Neural progenitor cell (in vitro differentiated cells): ENCODE results near the gene VIL1. TPM values are rescaled to one million over a fixed set of nuclear protein-coding genes. Genes with fewer than 3 reads are reported as not detected.

Experiments
- DNase-seq: peaks from one replicate; pipeline ENCODE4 v3.0.0-alpha.2; 2016; ENCODE audit warnings: low spot score
- H2AFZ ChIP-seq: fragments of 200-600 bp; sonication (generic); replicated peaks from 2 replicates; pipeline ENCODE4 v1.6.1; 2016; ENCODE audit warnings: antibody characterized with exemption
- H3F3A ChIP-seq: fragments of 200-600 bp; sonication (generic); 2 replicates; pipeline ENCODE4 v1.6.1; 2016; ENCODE audit warnings: antibody characterized with exemption, low read depth
- H3K27ac ChIP-seq: fragments of 200-600 bp; sonication (generic); 2 replicates; pipeline ENCODE4 v1.5.1; 2016; ENCODE audit warnings: mild to moderate bottlenecking
- H3K27me3 ChIP-seq: fragments of 200-600 bp; sonication (generic); 2 replicates; pipeline ENCODE4 v1.6.1; 2016; ENCODE audit warnings: mild to moderate bottlenecking, moderate library complexity
- H3K36me3 ChIP-seq: fragments of 200-600 bp; sonication (generic); 2 replicates; pipeline ENCODE4 v1.5.1; 2016
- H3K4me1 ChIP-seq: fragments of 200-600 bp; sonication (generic); 2 replicates; pipeline ENCODE4 v1.6.1; 2016; ENCODE audit warnings: mixed run types
- H3K4me2 ChIP-seq: fragments of 200-600 bp; sonication (generic); 2 replicates; pipeline ENCODE4 v1.6.1; 2016
- H3K4me3 ChIP-seq: fragments of 200-600 bp; sonication (generic); 2 replicates; pipeline ENCODE4 v1.5.1; 2016
- H3K79me2 ChIP-seq: fragments of 200-600 bp; sonication (generic); 2 replicates; pipeline ENCODE4 v1.6.1; 2016; ENCODE audit warnings: low read depth
- H3K9ac ChIP-seq: fragments of 200-600 bp; sonication (generic); 2 replicates; pipeline ENCODE4 v1.6.1; 2016
- H3K9me3 ChIP-seq: fragments of 200-600 bp; sonication (generic); 2 replicates; pipeline ENCODE4 v1.5.1; 2016; ENCODE audit warnings: low read depth
- H4K20me1 ChIP-seq: fragments of 200-600 bp; sonication (generic); 2 replicates; pipeline ENCODE4 v1.6.1; 2016; ENCODE audit warnings: low read depth
- H3K27ac Mint-ChIP-seq: 3 replicates; pipeline ENCODE4 v1.8.0; 2021; ENCODE audit warnings: mixed read lengths
- H3K27me3 Mint-ChIP-seq: 2 replicates; pipeline ENCODE4 v1.8.0; 2022; ENCODE audit warnings: low read depth, mild to moderate bottlenecking, inconsistent platforms, moderate library complexity, mixed read lengths; ENCODE audit not compliant: insufficient read depth
- H3K36me3 Mint-ChIP-seq: 3 replicates; pipeline ENCODE4 v1.8.0; 2021; ENCODE audit warnings: mixed read lengths
- H3K4me1 Mint-ChIP-seq: 3 replicates; pipeline ENCODE4 v1.8.0; 2021; ENCODE audit warnings: mixed read lengths
- H3K4me3 Mint-ChIP-seq: 3 replicates; pipeline ENCODE4 v1.8.0; 2021; ENCODE audit warnings: mild to moderate bottlenecking, moderate library complexity, mixed read lengths
- H3K9me3 Mint-ChIP-seq: 3 replicates; pipeline ENCODE4 v1.8.0; 2020; ENCODE audit warnings: mixed read lengths
- CTCF ChIP-seq: fragments of 200-600 bp; sonication (generic); IDR thresholded peaks from 2 replicates; pipeline ENCODE4 v1.5.1; 2017; ENCODE audit warnings: antibody characterized with exemption, mild to moderate bottlenecking
- EZH2 ChIP-seq: fragments of 200-600 bp; sonication (generic); IDR thresholded peaks from 2 replicates; pipeline ENCODE4 v1.6.1; 2017; ENCODE audit warnings: antibody characterized with exemption, mild to moderate bottlenecking, moderate library complexity
- EZH2phosphoT487 ChIP-seq: fragments of 200-600 bp; sonication (generic); IDR thresholded peaks from 2 replicates; pipeline ENCODE4 v1.6.1; 2017; ENCODE audit warnings: antibody characterized with exemption
- total RNA-seq: library from RNA; depleted of rRNA; stranded (reverse); fragments of >200 nt; gene quantifications from 2 replicates; pipeline ENCODE4 v1.2.3, GENCODE V29; 2015; ENCODE audit warnings: low replicate concordance

VIL1 gene
- total RNA-seq, 1 donor from 2014 or later: not detected

- no peak for DNase-seq
- Histone ChIP-seq H3K4me2 (no peak overlapping the region), H3K9me3 (no peaks in the 10 kb centered on the region), H2AFZ (no peak overlapping the region), H3K36me3 (peaks cover 17% of the 10 kb centered on the region), H3K4me1 (no peaks in the 10 kb centered on the region), H3K27me3 (no peaks in the 10 kb centered on the region), H4K20me1 (no peaks in the 10 kb centered on the region), H3K27ac (no peak overlapping the region), H3K4me3 (no peak overlapping the region), H3K79me2 (no peaks in the 10 kb centered on the region), H3K9ac (no peak overlapping the region), H3F3A (peaks cover 5% of the 10 kb centered on the region)
- Mint-ChIP-seq H3K4me1 (no peaks in the 10 kb centered on the region), H3K4me3 (no peak overlapping the region), H3K27ac (no peak overlapping the region), H3K9me3 (no peaks in the 10 kb centered on the region), H3K27me3 (no peaks in the 10 kb centered on the region), H3K36me3 (peaks cover 19% of the 10 kb centered on the region)
- no peak for TF ChIP-seq EZH2
- no peak for TF ChIP-seq CTCF
- no peak for TF ChIP-seq EZH2phosphoT487
Measured at GRCh38 chr2:218452079-218452478, 33.2 kb downstream of the VIL1 start.

GRCh38 chr2:218456849-218457248, 37.9 kb downstream of the VIL1 start:
- H3K9me3 Mint-ChIP-seq: no peaks in the 10 kb centered on the region
- TF ChIP-seq EZH2phosphoT487 (no peak), CTCF (no peak), EZH2 (no peak)
- peaks cover 20% of the 10 kb centered on the region for H3K36me3 ChIP-seq

GRCh38 chr2:218458598-218458997, 39.7 kb downstream of the VIL1 start:
- H3K9me3 Mint-ChIP-seq: no peaks in the 10 kb centered on the region
- no peak overlapping the region for H3K4me3 Mint-ChIP-seq
- no peak for TF ChIP-seq EZH2phosphoT487
- TF ChIP-seq CTCF: no peak
- TF ChIP-seq EZH2: no peak
- H3K79me2 ChIP-seq: no peaks in the 10 kb centered on the region
- H3F3A ChIP-seq: peaks cover 5% of the 10 kb centered on the region
- H3K4me3 ChIP-seq: no peak overlapping the region
- H3K27me3 Mint-ChIP-seq: no peaks in the 10 kb centered on the region
- no peaks in the 10 kb centered on the region for H3K4me1 Mint-ChIP-seq
- no peak overlapping the region for H3K27ac ChIP-seq
- H3K27me3 ChIP-seq: no peaks in the 10 kb centered on the region
- no peak overlapping the region for H2AFZ ChIP-seq
- H3K36me3 Mint-ChIP-seq: peaks cover 27% of the 10 kb centered on the region
- no peak overlapping the region for H3K4me2 ChIP-seq
- no peaks in the 10 kb centered on the region for H3K9me3 ChIP-seq
- no peak overlapping the region for H3K9ac ChIP-seq
- no peaks in the 10 kb centered on the region for H4K20me1 ChIP-seq
- no peaks in the 10 kb centered on the region for H3K4me1 ChIP-seq
- no peak overlapping the region for H3K27ac Mint-ChIP-seq
- H3K36me3 ChIP-seq: peaks cover 16% of the 10 kb centered on the region
- DNase-seq: no peak

More at GRCh38 chr2:218456849-218457248, 37.9 kb downstream of the VIL1 start:
- no peaks in the 10 kb centered on the region for H4K20me1 ChIP-seq
- no peak overlapping the region for H3K4me3 ChIP-seq
- H3K27ac ChIP-seq: no peak overlapping the region
- no peaks in the 10 kb centered on the region for H3K9me3 ChIP-seq
- H3F3A ChIP-seq: peaks cover 5% of the 10 kb centered on the region
- H3K4me2 ChIP-seq: no peak overlapping the region
- Mint-ChIP-seq H3K27ac (no peak overlapping the region), H3K4me3 (no peak overlapping the region), H3K27me3 (no peaks in the 10 kb centered on the region), H3K36me3 (peaks cover 19% of the 10 kb centered on the region), H3K4me1 (no peaks in the 10 kb centered on the region)
- no peak for DNase-seq
- no peak overlapping the region for H3K9ac ChIP-seq
- H3K4me1 ChIP-seq: no peaks in the 10 kb centered on the region
- H3K79me2 ChIP-seq: no peaks in the 10 kb centered on the region
- H3K27me3 ChIP-seq: no peaks in the 10 kb centered on the region
- no peak overlapping the region for H2AFZ ChIP-seq
